Neural crest cell (in vitro differentiated cells): Measurements from ENCODE around the gene BTN2A1. TPM values are rescaled to one million over a fixed set of nuclear protein-coding genes. Genes with fewer than 3 reads are reported as not detected.

Experiments used
- DNase-seq: peaks from one replicate; pipeline ENCODE4 v3.0.0; 2021; ENCODE audit warnings: low read depth, mixed read lengths, low spot score
- H3K27ac Mint-ChIP-seq: one replicate; pipeline ENCODE4 v1.8.0; 2021; ENCODE audit warnings: mild to moderate bottlenecking, mixed read lengths; ENCODE audit not compliant: unreplicated experiment
- H3K27me3 Mint-ChIP-seq: 2 replicates; pipeline ENCODE4 v1.8.0; 2021; ENCODE audit warnings: low read depth, mild to moderate bottlenecking, mixed read lengths
- H3K36me3 Mint-ChIP-seq: 2 replicates; pipeline ENCODE4 v1.8.0; 2021; ENCODE audit warnings: low read depth, mild to moderate bottlenecking, mixed read lengths
- H3K4me1 Mint-ChIP-seq: 2 replicates; pipeline ENCODE4 v1.8.0; 2021; ENCODE audit warnings: mixed read lengths
- H3K4me3 Mint-ChIP-seq: one replicate; pipeline ENCODE4 v1.8.0; 2021; ENCODE audit warnings: mild to moderate bottlenecking, mixed read lengths
- H3K9me3 Mint-ChIP-seq: 2 replicates; pipeline ENCODE4 v1.8.0; 2021; ENCODE audit warnings: mixed read lengths
- total RNA-seq: library from RNA; stranded (reverse); gene quantifications from 2 replicates; pipeline ENCODE4 v1.2.1, GENCODE V29; 2021
- TF ChIP-seq, protein P1 (sequence below): fragments of 200-600 bp; sonication (generic); conservative IDR thresholded peaks from 2 replicates; pipeline ENCODE4 v1.5.0; 2021; ENCODE audit warnings: antibody characterized with exemption, mild to moderate bottlenecking

Gene BTN2A1
- total RNA-seq, 1 donor from 2014 or later = 25.2 TPM

DNA sequence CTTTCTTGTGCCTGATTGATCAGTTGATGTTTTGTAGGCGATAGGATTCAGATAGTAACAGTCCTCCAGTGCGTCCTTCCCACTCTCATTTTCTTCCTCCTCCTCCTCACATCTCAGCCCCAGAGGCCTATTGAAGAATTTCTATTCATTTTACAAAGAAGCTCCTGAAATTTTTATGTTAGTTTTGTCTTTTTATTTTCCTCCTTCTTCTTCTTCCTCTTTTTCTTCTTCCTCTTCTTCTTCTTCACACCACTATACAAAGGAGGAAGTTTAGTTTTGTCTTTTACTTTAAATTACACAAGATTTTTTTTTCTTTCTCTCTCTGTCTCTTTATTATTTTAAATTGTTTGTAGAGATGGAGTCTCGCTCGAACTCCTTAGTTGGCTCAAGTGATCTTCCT, 19.1 kb downstream of the BTN2A1 start:
- Mint-ChIP-seq H3K4me1 (peaks cover 33% of the 10 kb centered on the region), H3K27ac (no peak overlapping the region), H3K9me3 (peaks cover 2% of the 10 kb centered on the region), H3K27me3 (no peaks in the 10 kb centered on the region), H3K36me3 (peaks cover 5% of the 10 kb centered on the region), H3K4me3 (peak overlapping the region; percentile 4)
- no peak for DNase-seq
- TF ChIP-seq, protein P1, sequence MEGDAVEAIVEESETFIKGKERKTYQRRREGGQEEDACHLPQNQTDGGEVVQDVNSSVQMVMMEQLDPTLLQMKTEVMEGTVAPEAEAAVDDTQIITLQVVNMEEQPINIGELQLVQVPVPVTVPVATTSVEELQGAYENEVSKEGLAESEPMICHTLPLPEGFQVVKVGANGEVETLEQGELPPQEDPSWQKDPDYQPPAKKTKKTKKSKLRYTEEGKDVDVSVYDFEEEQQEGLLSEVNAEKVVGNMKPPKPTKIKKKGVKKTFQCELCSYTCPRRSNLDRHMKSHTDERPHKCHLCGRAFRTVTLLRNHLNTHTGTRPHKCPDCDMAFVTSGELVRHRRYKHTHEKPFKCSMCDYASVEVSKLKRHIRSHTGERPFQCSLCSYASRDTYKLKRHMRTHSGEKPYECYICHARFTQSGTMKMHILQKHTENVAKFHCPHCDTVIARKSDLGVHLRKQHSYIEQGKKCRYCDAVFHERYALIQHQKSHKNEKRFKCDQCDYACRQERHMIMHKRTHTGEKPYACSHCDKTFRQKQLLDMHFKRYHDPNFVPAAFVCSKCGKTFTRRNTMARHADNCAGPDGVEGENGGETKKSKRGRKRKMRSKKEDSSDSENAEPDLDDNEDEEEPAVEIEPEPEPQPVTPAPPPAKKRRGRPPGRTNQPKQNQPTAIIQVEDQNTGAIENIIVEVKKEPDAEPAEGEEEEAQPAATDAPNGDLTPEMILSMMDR = no peak

DNA sequence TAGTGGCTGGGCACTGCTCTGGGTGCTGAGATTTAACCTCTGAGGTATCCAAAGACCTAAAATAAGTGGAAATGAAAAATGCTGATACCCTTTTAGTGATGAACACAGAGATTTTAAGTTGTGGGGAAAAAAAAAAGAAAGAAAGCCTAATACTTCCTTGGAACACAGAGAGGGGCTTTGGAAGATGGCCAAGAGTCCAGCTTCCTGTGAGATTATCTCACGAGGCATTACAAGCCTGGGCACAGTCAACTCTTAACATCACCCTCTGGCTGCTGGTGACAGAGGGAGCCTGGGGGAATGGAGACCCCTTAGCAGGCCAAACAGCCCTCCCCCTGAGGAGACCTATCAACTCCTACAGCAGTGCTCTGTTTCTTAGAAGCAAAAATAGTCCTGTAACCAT, 19.7 kb downstream of the BTN2A1 start:
- peaks cover 2% of the 10 kb centered on the region for H3K9me3 Mint-ChIP-seq
- DNase-seq = no peak
- no peaks in the 10 kb centered on the region for H3K27me3 Mint-ChIP-seq
- no peak overlapping the region for H3K27ac Mint-ChIP-seq
- TF ChIP-seq, protein P1 = no peak
- peaks cover 33% of the 10 kb centered on the region for H3K4me1 Mint-ChIP-seq
- peaks cover 4% of the 10 kb centered on the region for H3K36me3 Mint-ChIP-seq
- H3K4me3 Mint-ChIP-seq = no peak overlapping the region

DNA sequence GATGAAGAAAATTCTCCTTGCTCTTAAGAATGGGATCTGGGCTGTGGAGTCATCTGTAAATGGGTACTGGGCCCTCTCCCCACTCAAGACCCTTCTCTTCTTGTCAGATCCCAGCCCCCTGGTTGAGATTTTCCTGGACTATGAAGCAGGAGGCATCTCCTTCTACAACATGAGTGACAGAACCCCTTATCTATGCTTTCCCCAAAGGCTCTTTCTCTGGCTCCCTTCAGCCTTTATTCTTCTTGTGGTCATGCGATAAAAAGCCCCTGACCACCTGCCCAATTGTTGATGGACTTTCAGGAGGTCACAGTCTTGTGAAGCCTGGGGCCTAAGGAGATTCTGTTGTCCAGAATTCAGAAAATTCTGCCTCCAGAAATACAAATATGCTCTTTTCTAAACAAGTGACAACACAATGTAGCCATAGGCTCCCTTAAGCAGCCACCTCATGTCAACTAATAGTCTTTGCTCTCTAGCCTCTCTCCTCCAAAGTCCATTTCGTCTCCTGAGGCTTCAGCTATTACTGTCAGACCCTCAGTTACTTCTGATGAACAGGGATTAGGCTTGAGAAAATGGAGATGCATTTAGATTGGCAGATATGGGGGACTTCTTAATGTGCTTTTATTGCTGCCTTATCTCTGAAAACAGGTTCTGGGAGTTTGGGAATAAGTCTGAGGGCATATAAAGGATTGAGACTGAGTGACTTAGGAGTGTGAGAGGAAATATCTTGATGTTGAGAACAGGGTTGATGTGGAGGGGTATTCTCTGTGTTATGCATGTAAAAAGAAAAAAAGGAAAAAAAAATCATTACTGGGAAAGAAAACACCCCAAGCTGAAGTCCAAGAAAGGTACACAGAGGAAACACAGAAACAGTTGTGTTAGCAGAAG, 20.6 kb downstream of the BTN2A1 start:
- H3K36me3 Mint-ChIP-seq = no peaks in the 10 kb centered on the region
- TF ChIP-seq, protein P1 = no peak
- H3K27ac Mint-ChIP-seq = no peak overlapping the region
- H3K9me3 Mint-ChIP-seq = peaks cover 2% of the 10 kb centered on the region
- peaks cover 33% of the 10 kb centered on the region for H3K4me1 Mint-ChIP-seq
- H3K4me3 Mint-ChIP-seq = no peak overlapping the region
- H3K27me3 Mint-ChIP-seq = no peaks in the 10 kb centered on the region
- no peak for DNase-seq

DNA sequence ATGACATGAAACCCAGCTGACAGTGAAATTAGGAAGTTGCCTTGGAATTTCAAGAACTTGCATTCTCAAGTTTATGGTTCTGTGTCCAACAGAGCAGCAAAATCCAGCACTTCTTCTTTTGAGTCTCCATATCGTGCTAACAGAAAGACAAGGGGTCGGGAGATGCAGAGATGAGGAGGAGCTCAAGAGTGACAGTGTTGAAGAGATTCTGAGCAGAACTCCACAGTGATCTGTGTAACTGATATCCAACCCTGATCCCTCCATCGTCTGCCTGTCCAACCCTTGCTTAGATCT, 21.2 kb downstream of the BTN2A1 start:
- no peak for DNase-seq
- TF ChIP-seq, protein P1 = no peak
- Mint-ChIP-seq H3K9me3 (peaks cover 2% of the 10 kb centered on the region), H3K27me3 (no peaks in the 10 kb centered on the region), H3K36me3 (no peaks in the 10 kb centered on the region), H3K4me1 (peaks cover 27% of the 10 kb centered on the region), H3K4me3 (no peak overlapping the region), H3K27ac (no peak overlapping the region)

DNA sequence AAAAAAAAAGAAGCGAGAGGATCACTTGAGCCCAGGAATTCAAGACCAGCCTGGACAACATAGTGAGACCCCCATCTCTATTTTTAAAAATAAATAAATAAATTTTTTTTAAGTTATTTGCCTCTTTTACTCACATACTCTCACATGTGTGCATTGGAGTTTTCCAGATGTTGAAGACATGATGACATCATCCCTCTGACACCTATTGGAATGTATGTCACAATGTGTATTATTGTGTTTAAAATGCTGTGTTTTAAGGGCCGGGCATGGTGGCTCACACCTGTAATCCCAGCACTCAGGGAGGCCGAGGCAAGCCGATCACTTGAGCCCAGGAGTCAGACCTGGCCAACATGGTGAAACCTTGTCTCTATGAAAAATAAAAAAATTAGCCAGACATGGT, 24.6 kb downstream of the BTN2A1 start:
- Mint-ChIP-seq H3K27me3 (no peaks in the 10 kb centered on the region), H3K9me3 (peaks cover 2% of the 10 kb centered on the region), H3K4me1 (no peaks in the 10 kb centered on the region), H3K27ac (no peak overlapping the region), H3K36me3 (no peaks in the 10 kb centered on the region), H3K4me3 (no peak overlapping the region)
- TF ChIP-seq, protein P1 = no peak
- DNase-seq = no peak
